IMR-90 (cell line): Measurements from ENCODE around the gene SAG.

Experiments
- BHLHE40 ChIP-seq: fragments of 150-350 bp; IDR thresholded peaks from 2 replicates; pipeline ENCODE4 v1.6.1; 2016; ENCODE audit warnings: mild to moderate bottlenecking, low read depth, low read length
- MXI1 ChIP-seq: IDR thresholded peaks from 2 replicates; pipeline ENCODE4 v1.6.1; 2012; ENCODE audit warnings: low read depth, mild to moderate bottlenecking, low read length, moderate library complexity, borderline replicate concordance
- POLR2A ChIP-seq: IDR thresholded peaks from 2 replicates; pipeline ENCODE4 v1.6.1; 2012; ENCODE audit warnings: mild to moderate bottlenecking, low read depth, low read length
- RFX5 ChIP-seq: IDR thresholded peaks from 2 replicates; pipeline ENCODE4 v1.8.0; 2012; ENCODE audit warnings: low read depth, mild to moderate bottlenecking, low read length, moderate library complexity
- SMC3 ChIP-seq: fragments of 150-350 bp; IDR thresholded peaks from 2 replicates; pipeline ENCODE4 v1.6.1; 2016; ENCODE audit warnings: low read depth, mild to moderate bottlenecking, antibody characterized with exemption, low read length, moderate library complexity
- TF ChIP-seq, protein P1 (sequence below): conservative IDR thresholded peaks from 2 replicates; pipeline ENCODE4 v1.5.1; 2012; ENCODE audit warnings: mild to moderate bottlenecking, low read depth, low read length, improper control_type of control experiment

DNA sequence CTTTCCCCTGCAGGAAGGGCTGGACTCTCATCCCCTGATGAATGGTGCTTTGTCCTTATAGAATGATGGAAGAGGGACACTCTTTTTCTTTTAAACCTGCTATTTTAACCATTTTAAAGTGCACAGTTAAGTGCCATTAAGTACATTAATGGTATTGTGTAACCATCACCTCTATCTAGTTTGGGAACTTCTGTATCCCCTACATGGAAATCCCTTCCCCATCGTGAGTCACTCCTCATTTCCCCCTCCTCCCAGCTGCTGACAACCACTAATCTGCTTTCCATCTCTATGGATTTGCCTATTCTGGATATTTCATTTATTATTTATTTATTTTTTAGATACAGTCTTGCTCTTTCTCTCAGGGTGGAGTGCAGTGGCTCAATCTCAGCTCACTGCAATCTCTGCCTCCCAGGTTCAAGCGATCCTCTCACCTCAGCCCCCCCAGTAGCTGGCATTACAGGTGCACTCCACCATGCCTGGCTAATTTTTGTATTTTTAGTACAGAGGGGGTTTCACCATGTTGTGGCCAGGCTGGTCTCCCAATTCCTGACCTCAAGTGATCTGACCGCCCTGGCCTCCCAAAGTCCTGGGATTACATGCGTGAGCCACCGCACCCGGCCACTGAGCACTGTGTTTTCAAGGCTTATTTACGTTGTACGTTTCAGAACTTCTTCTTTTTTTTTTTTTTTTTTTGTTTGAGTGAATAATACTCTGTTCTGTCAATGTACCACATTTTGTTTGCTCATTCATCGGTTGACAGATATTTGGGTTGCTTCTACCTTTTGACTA lies 62.5 kb downstream of the SAG start:
- no peak for TF ChIP-seq MXI1
- TF ChIP-seq, protein P1, sequence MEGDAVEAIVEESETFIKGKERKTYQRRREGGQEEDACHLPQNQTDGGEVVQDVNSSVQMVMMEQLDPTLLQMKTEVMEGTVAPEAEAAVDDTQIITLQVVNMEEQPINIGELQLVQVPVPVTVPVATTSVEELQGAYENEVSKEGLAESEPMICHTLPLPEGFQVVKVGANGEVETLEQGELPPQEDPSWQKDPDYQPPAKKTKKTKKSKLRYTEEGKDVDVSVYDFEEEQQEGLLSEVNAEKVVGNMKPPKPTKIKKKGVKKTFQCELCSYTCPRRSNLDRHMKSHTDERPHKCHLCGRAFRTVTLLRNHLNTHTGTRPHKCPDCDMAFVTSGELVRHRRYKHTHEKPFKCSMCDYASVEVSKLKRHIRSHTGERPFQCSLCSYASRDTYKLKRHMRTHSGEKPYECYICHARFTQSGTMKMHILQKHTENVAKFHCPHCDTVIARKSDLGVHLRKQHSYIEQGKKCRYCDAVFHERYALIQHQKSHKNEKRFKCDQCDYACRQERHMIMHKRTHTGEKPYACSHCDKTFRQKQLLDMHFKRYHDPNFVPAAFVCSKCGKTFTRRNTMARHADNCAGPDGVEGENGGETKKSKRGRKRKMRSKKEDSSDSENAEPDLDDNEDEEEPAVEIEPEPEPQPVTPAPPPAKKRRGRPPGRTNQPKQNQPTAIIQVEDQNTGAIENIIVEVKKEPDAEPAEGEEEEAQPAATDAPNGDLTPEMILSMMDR = no peak
- TF ChIP-seq BHLHE40 = no peak
- no peak for TF ChIP-seq POLR2A
- TF ChIP-seq SMC3 = no peak
- TF ChIP-seq RFX5 = no peak
